Measurements from ENCODE around the gene SLC22A5.

DNA sequence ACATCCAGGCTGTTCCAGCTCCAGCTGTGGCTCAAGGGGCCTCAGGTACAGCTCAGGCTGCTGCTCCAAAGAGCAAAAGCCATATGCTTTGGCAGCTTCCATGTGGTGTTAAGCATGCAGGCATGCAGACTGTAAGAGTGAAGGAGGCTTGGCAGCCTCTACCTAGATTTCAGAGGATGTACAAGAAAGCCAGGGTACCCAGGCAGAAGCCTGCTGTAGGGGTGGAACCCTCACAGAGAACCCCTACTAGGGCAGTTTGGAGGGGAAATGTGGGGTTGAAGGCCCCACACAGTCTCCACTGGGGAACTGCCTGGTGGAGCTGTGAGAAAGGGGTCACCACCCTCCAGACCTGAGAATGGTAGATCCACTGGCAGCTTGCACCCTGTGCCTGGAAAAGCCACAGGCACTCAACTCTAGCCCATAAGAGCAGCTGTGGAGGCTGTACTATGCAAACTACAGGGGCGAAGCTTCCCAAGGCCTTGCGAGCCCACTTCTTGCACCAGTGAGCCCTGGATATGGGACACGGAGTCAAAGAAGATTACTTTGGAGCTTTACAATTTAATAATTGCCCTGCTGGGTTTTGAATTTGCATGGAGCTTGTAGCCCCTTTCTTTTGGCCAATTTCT, 14.3 kb upstream of the SLC22A5 start:
- TF ChIP-seq, protein P1, sequence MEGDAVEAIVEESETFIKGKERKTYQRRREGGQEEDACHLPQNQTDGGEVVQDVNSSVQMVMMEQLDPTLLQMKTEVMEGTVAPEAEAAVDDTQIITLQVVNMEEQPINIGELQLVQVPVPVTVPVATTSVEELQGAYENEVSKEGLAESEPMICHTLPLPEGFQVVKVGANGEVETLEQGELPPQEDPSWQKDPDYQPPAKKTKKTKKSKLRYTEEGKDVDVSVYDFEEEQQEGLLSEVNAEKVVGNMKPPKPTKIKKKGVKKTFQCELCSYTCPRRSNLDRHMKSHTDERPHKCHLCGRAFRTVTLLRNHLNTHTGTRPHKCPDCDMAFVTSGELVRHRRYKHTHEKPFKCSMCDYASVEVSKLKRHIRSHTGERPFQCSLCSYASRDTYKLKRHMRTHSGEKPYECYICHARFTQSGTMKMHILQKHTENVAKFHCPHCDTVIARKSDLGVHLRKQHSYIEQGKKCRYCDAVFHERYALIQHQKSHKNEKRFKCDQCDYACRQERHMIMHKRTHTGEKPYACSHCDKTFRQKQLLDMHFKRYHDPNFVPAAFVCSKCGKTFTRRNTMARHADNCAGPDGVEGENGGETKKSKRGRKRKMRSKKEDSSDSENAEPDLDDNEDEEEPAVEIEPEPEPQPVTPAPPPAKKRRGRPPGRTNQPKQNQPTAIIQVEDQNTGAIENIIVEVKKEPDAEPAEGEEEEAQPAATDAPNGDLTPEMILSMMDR (IDR thresholded peaks at IDR 0.05; ENCODE audit: borderline replicate concordance, extremely low read depth, low read length, poor library complexity, severe bottlenecking) = no peak
- no peak for TF ChIP-seq EZH2 (IDR thresholded peaks at IDR 0.05; ENCODE audit: borderline replicate concordance, low read depth, low read length, severe bottlenecking)
